ENCODE data around the gene SMIM38. TPM values are rescaled to one million over a fixed set of nuclear protein-coding genes. Genes with fewer than 3 reads are reported as not detected.

SMIM38 gene
- 2.0 TPM for total RNA-seq

DNA sequence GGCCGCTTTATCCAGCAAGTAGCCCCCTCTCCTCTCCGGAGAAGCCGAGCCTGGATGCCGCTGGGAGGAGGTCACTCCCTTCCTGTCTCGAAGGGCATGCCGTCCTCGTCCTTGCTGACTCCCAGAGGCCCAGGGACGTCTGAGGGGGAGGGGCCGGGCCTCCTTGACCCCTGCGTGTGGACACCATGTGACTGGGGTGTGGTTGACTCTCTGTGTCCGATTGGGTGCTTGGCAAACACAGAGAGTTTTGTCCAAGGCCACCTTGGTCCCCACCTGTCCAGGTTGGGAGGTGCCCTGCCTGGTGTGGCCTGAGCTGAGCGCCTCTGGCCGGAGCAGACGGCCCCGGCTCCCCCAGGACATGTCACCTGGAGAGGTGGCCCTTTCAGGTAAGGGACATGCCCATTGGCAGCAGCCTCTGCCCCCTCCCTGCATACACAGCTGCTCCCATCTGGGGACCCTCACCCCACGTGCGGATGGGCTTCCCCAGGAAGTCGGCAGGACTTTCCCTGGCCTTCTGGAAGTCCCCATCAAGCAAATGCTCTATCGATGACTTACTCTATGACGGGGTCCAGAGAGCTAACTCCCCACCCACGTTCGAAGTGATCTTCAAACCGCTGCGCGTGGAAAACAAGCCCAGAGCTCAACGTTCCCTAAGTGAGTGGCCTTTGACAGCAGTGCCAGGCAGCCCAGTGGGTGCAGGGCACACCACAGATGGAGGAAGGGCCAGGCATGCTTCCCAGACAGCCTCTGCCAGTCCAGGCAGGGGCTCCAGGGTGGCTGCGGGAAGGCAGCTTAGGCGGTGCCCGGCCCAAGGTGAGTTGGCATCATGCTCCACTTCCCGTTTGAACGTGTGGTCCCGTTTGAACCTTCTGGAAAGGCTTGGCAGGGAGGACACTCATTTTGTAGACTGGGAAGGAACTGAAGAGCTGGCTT lies at the start of gene SMIM38:
SMIM38 (plus strand) TSS at position 634 of the 933 bp plus-strand sequence. CDS start 1,912 bp downstream, outside the sequence.

Other genes with a start within 250 kb of the SMIM38 start
- gene MRGPRD, start 174.9 kb upstream of the SMIM38 start, total RNA-seq = not detected
- gene MRGPRF, start 142.7 kb upstream of the SMIM38 start, total RNA-seq = 14.6 TPM
- 17.0 TPM for gene TPCN2, start 107.0 kb upstream of the SMIM38 start, total RNA-seq
- not detected for gene MYEOV, start 138.2 kb downstream of the SMIM38 start, total RNA-seq